Diencephalon (tissue), 1 donor: ENCODE data around the gene NHLH1. TPM values are rescaled to one million over a fixed set of nuclear protein-coding genes. Genes with fewer than 3 reads are reported as not detected.

Experiments
- small RNA-seq: library from RNA; depleted of rRNA; stranded (forward); fragments of <200 nt; gene quantifications from one replicate; pipeline ENCODE3, GENCODE V24; 2014
- total RNA-seq: library from RNA; depleted of rRNA; stranded (reverse); fragments of >200 nt; gene quantifications from one replicate; pipeline ENCODE4 v1.2.3, GENCODE V29; 2014

The NHLH1 gene
- 0.23 TPM for total RNA-seq

GRCh38 chr1:160366731-160367515, at the start of gene NHLH1:
Gene NHLH1 (plus strand): TSS chr1:160367071. CDS start chr1:160370732, 3,661 bp downstream.

DNA sequence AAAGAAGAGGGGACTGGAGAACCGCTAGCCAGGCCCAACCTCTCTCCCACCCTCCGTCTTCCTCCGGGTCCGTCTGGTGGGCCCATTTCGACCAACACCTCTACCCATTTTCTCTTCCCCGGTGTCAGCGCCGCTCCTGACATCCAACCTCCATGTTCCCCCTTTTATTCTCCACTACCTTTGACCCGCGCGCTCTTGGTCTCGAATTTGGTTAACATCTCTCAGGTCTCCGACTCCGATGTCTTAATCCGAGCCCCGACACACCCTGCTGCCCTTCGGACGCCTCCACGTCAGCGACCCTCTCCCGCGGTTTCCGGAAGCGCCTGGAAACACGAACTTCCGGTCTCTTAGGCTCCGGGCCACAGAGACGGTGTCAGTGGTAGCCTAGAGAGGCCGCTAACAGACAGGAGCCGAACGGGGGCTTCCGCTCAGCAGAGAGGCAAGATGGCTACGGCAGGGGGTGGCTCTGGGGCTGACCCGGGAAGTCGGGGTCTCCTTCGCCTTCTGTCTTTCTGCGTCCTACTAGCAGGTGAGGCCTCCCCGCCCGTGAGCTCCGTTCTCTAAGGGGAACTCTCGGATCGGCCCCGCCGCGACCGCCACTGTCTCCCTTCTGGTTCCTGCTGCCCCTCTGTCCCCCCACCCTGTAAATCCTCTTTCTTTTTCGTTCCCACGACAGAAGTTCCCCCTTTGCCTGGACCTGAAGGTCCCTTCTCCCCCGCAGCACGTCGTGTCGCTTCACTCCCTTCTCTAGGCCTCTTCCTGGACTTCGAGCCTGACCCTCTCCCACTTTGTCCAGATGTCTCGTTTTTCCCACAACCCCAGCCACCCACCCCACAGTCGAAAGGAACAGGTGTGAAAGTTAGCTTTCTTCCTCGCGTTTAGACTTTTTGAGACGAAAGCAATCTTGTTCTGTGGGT, 23.7 kb upstream of the NHLH1 start, which contains the start of the genes COPA and NCSTN:
Gene COPA, minus strand, starts transcription at position 298 of the 917 bp plus-strand sequence. Its CDS starts 80 bp downstream, at position 218.
Gene NCSTN, plus strand, starts transcription at position 431 of the 917 bp plus-strand sequence. Its CDS starts 14 bp downstream, at position 445.

GRCh38 chr1:160400223-160400645, 33.4 kb downstream of the NHLH1 start, which contains the start of gene VANGL2:
Gene VANGL2 (plus strand): TSS chr1:160400564. CDS start chr1:160415838, 15,274 bp downstream.

Small RNA genes lying within 50 kb of the gene (small RNA-seq; reads per million reads assigned to genes)
- gene RF00019 (not detected), gene RNU4-42P (not detected)

Other genes with a start within 250 kb of the NHLH1 start
- under 0.01 TPM for gene ATP1A4, start 215.5 kb upstream of the NHLH1 start, total RNA-seq
- 0.92 TPM for gene CASQ1, start 176.5 kb upstream of the NHLH1 start, total RNA-seq
- 167 TPM for gene PEA15, start 161.7 kb upstream of the NHLH1 start, total RNA-seq
- 67.4 TPM for gene DCAF8, start 104.5 kb upstream of the NHLH1 start, total RNA-seq
- gene PEX19, start 81.9 kb upstream of the NHLH1 start, total RNA-seq = 40.4 TPM
- 163 TPM for gene COPA, start 23.8 kb upstream of the NHLH1 start, total RNA-seq
- gene NCSTN, start 23.7 kb upstream of the NHLH1 start, total RNA-seq = 41.1 TPM
- 17.8 TPM for gene VANGL2, start 33.5 kb downstream of the NHLH1 start, total RNA-seq
- gene SLAMF6, start 156.2 kb downstream of the NHLH1 start, total RNA-seq = not detected
- 4.4 TPM for gene CD84, start 212.4 kb downstream of the NHLH1 start, total RNA-seq